ENCODE data around the gene CRISP2.
"Not testable (repeated sequence)": the region's sequence is repeated elsewhere in the genome, so short reads cannot be mapped to it uniquely, and the experiment has no call there.

The CRISP2 gene, protein sequence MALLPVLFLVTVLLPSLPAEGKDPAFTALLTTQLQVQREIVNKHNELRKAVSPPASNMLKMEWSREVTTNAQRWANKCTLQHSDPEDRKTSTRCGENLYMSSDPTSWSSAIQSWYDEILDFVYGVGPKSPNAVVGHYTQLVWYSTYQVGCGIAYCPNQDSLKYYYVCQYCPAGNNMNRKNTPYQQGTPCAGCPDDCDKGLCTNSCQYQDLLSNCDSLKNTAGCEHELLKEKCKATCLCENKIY

DNA sequence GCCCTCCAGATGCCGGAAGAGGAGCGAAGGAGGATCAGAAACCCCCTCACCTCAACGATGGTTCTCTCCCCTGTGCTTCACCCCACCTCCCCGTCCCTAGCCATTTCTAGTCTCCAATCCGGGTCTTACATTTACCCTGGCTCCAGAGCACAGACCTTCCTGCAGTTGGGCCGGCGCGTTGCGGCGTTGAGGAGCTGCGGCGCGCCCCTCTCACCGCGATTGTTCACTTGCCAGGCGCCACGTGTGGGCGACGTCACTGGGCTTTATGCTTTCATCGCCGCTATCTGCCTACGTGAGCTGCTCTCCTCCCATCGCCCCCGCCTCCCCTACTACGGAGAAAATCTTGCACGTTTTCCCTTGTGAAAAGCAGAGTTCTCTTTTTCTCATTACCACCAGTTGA, at the start of gene CRISP2:
Gene CRISP2 (minus strand): TSS at position 198 of the 400 bp plus-strand sequence. CDS start 4,347 bp downstream, outside the sequence.
- no peak for DNase-seq

DNA sequence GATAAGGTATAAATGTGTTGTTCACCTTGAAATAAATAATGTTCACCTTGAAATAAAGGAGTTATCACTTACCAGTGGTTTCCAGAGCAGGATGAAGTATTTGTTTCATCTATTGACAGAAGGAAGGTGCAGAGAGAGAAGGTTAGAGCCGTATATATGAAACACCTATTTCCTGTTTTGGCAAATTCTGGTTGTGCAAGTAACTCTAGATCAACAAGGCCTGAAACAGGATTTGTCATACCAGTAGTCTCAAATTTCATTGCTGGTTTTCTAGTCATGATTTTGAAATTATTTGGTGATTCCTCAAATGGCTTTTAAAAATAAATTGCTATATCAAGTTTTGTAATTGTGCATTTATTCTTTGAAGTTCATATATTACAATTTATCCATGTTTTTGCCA, 30.9 kb upstream of the CRISP2 start, which contains the start of gene CRISP3:
Gene CRISP3 (minus strand): TSS at position 130 of the 400 bp plus-strand sequence. CDS start 21 bp downstream, at position 109.
- no peak for DNase-seq

- no peak for DNase-seq
Observed at GRCh38 chr6:49743429-49743828, 30.1 kb upstream of the CRISP2 start.

GRCh38 chr6:49739423-49739822, 26.1 kb upstream of the CRISP2 start:
- DNase-seq: no peak

GRCh38 chr6:49736017-49736508, 22.7 kb upstream of the CRISP2 start:
- DNase-seq: no peak

- DNase-seq: no peak
Observed at GRCh38 chr6:49733680-49734079, 20.3 kb upstream of the CRISP2 start.

GRCh38 chr6:49732781-49733180, 19.4 kb upstream of the CRISP2 start:
- DNase-seq: no peak

DNA sequence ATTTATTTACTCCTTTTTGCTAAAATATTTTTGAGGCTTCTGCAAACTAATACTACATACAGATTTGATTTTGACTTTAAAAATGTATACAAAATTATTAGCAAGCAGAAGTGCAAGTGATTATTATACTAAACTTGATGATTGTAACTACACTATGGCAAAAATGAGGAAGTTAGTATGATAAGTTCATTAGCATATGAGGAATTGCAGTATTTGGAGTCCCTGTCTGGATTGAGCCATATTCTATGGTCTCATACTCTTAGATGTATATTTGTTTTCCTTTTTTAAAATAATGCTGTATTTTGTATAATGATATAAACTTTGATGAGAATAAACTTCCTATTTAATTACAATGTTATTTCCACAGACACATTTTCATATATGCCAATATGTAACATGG, 16.9 kb upstream of the CRISP2 start:
- DNase-seq: no peak

- not testable (repeated sequence) for DNase-seq
Observed at GRCh38 chr6:49723917-49724316, 10.6 kb upstream of the CRISP2 start.

DNA sequence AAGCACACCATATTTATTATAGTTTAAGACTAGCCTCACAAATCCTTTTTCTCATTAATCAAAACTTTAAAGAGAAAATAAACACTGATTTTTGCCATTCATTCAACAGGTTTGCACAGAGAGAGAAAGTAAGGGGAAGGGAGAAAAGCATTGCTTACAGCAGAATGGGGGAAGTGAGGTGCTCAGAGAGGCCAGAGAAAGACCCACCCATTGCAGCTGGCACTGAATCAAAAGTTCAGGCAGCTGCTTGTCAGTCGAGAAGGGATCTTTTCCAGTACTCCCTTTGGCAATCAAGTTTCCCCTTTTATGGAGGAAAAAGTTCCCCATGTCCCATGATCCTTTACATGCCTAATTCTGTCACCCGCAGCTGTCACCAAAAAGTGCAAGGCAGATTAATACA, 8.0 kb upstream of the CRISP2 start:
- DNase-seq: no peak

DNA sequence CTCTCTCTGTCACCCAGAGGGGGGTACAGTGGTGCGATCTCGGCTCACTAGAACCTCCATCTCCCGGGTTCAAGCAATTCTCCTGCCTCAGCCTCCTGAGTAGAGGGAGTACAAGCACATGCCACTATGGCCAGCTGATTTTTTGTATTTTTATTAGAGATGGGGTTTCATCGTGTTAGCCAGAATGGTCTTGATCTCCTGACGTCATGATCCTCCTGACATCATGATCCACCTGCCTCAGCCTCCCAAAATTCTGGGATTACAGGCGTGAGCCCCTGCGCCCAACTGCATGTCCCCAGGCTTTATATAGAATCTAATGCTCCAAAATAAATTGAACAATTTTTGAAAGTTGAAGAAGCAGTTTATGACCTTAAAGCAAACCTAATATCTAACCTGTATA, 7.0 kb upstream of the CRISP2 start:
- no peak for DNase-seq

DNA sequence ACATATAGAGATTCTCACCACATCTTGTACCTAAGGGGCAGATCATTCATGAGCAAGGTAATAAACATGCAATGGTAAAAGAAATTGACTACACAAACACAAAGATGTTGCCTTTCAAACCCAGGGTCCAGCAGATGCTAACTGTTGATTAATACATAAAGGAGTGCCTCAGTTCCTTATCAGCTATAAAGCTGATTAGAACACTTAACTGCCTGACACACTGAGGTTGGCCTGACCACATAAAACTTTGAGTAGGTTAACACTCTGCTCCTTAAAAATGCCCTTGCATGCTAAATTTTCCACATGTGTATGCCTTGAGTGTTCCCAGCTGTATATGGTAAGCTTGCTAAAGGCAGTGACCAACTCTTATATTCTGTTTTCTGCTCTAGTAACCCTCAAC, 14.9 kb downstream of the CRISP2 start:
- DNase-seq: no peak

- no peak for DNase-seq
Observed at GRCh38 chr6:49693512-49693911, 19.8 kb downstream of the CRISP2 start.

GRCh38 chr6:49692534-49692933, 20.8 kb downstream of the CRISP2 start:
- DNase-seq: no peak

GRCh38 chr6:49676671-49677281, 36.6 kb downstream of the CRISP2 start:
- DNase-seq: no peak

DNA sequence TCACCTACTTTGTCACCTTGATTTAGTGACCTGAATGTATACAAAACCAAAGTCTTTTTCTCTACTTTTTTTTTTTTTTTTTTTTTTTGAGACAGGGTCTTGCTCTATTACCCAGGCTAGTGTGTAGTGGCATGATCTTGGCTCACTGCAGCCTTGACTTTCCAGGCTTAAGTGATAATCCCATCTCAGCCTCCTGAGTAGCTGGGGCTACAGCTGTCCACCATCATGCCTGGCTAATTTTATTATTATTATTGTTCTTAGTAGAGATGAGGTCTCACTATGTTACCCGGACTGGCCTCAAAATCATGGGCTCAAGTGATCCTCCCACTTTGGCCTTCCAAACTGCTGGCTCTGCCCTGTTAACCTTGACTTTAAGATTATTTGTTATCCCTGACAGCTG, 37.5 kb downstream of the CRISP2 start:
- DNase-seq: no peak

DNA sequence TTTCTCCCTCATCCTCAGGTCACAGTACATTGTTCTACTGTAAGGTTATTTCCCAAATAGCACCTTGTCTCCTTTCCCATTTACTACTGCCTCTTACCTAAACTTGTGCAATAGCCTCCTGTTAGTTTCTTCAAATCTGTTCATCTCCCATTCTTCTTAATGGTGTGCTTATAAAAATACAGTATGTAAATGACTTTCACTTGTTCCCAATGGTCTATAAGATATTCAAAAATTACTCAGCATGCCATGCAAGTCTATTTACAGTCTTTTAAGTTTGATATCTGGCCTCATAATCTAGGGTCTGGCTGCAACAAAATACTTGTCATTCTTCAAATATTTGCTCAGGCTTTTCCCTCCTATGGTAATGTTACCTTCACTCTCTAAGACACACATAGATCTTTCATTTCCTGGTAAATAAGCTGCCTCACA, 45.2 kb downstream of the CRISP2 start:
- DNase-seq: no peak

GRCh38 chr6:49666930-49667757, 46.2 kb downstream of the CRISP2 start:
- DNase-seq: no peak

GRCh38 chr6:49666480-49666879, 46.9 kb downstream of the CRISP2 start:
- DNase-seq: no peak

DNA sequence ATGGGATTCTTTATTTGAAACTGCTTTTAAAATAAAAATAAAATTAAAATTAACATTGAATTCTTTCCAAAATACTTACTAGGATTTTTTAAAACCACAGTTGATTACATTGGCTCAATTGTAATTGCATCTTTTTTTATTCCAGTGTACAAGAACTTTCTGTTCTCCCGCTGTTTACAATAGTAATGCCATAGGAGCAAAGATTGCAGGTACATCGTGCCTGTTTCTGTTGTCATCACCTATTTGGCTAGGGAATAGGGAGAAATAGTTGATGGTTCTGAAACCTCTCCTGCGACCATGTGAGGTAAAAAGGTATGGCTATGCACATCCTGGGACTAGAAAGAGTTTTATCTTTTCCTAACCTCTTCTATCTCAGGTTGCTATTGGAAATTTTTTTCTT, 48.5 kb downstream of the CRISP2 start:
- no peak for DNase-seq

- not testable (repeated sequence) for DNase-seq
Observed at GRCh38 chr6:49664054-49664453, 49.3 kb downstream of the CRISP2 start.

DNA sequence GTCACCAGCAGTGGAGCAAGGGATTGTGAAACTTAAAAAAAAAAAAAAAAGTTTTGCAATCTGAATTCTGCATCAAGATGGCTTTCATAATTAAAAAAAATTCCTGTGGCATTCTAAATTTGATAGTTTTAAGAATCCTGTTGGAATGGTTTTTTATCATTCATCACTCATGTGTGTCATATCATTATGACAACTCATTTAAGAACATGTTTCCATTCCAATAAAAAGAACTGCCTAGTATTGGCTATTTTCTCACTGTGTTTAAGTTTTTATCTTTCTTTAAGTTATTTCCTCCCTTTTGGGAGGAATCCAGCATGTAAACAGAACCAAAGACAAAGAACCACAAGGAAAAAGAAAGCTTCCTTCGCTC, 50.5 kb downstream of the CRISP2 start:
- DNase-seq: no peak

GRCh38 chr6:49662231-49662891, 51.0 kb downstream of the CRISP2 start:
- DNase-seq: no peak

All from stimulated activated CD4-positive, alpha-beta T cell treated with anti-CD3 and anti-CD28 coated beads, Interleukin-15, amount 100 ng/mL, for 24 hours (primary cell).